GM18873 (cell line): ENCODE data around the gene TMCO6.
"Not testable (repeated sequence)": the region's sequence is repeated elsewhere in the genome, so short reads cannot be mapped to it uniquely, and the experiment has no call there.

Source experiments
- ATAC-seq: cut with Tn5 transposase; IDR thresholded peaks from one replicate; pipeline ENCODE4 v1.9.1; 2021; ENCODE audit warnings: mild to moderate bottlenecking, moderate library complexity, moderate number of reproducible peaks; ENCODE audit not compliant: unreplicated experiment, low FRiP score

The TMCO6 gene

GRCh38 chr5:140639148-140639981 lies at the start of gene TMCO6:
Gene TMCO6, plus strand, starts transcription at chr5:140639451. Its CDS starts 77 bp downstream, at chr5:140639528.
- ATAC-seq: peak; percentile 59

GRCh38 chr5:140590861-140591260 lies 48.4 kb upstream of the TMCO6 start:
- no peak for ATAC-seq

- ATAC-seq: no peak
These were observed 47.4 kb upstream of the TMCO6 start for GRCh38 chr5:140591747-140592372.

GRCh38 chr5:140593070-140593469 lies 46.2 kb upstream of the TMCO6 start:
- ATAC-seq: not testable (repeated sequence)

- no peak for ATAC-seq
These were observed 45.1 kb upstream of the TMCO6 start for GRCh38 chr5:140594169-140594568.

GRCh38 chr5:140595538-140596300 lies 43.5 kb upstream of the TMCO6 start:
- ATAC-seq: no peak

- ATAC-seq: no peak
These were observed 42.9 kb upstream of the TMCO6 start for GRCh38 chr5:140596321-140596741.

- no peak for ATAC-seq
These were observed 40.4 kb upstream of the TMCO6 start for GRCh38 chr5:140598836-140599235.

- ATAC-seq: no peak
These were observed 39.2 kb upstream of the TMCO6 start for GRCh38 chr5:140600096-140600495.

- ATAC-seq: no peak
These were observed 37.1 kb upstream of the TMCO6 start for GRCh38 chr5:140602147-140602546.

GRCh38 chr5:140603446-140603698 lies 35.9 kb upstream of the TMCO6 start:
- ATAC-seq: not testable (repeated sequence)

GRCh38 chr5:140603734-140604133 lies 35.5 kb upstream of the TMCO6 start:
- ATAC-seq: no peak

- no peak for ATAC-seq
These were observed 33.4 kb upstream of the TMCO6 start for GRCh38 chr5:140605879-140606278.

GRCh38 chr5:140607031-140607430 lies 32.2 kb upstream of the TMCO6 start:
- ATAC-seq: no peak

GRCh38 chr5:140608722-140609121 lies 30.5 kb upstream of the TMCO6 start:
- no peak for ATAC-seq

- no peak for ATAC-seq
These were observed 30.1 kb upstream of the TMCO6 start for GRCh38 chr5:140609126-140609525.

GRCh38 chr5:140611020-140611521 lies 28.2 kb upstream of the TMCO6 start:
- ATAC-seq: no peak

GRCh38 chr5:140622301-140622700 lies 16.9 kb upstream of the TMCO6 start:
- no peak for ATAC-seq

- not testable (repeated sequence) for ATAC-seq
These were observed 16.2 kb upstream of the TMCO6 start for GRCh38 chr5:140623061-140623460.

GRCh38 chr5:140624886-140625285 lies 14.4 kb upstream of the TMCO6 start:
- ATAC-seq: not testable (repeated sequence)

GRCh38 chr5:140627972-140628371 lies 11.3 kb upstream of the TMCO6 start:
- ATAC-seq: no peak
